Fibroblast of skin of left quadriceps (primary cell): ENCODE data around the gene ZNF366.

Experiments used
- DNase-seq, 2 experiments: peaks; one replicate each; pipeline ENCODE4 v3.0.0-alpha.2; 2013; ENCODE audit warnings: low read depth in 2 of 2

Gene ZNF366, protein sequence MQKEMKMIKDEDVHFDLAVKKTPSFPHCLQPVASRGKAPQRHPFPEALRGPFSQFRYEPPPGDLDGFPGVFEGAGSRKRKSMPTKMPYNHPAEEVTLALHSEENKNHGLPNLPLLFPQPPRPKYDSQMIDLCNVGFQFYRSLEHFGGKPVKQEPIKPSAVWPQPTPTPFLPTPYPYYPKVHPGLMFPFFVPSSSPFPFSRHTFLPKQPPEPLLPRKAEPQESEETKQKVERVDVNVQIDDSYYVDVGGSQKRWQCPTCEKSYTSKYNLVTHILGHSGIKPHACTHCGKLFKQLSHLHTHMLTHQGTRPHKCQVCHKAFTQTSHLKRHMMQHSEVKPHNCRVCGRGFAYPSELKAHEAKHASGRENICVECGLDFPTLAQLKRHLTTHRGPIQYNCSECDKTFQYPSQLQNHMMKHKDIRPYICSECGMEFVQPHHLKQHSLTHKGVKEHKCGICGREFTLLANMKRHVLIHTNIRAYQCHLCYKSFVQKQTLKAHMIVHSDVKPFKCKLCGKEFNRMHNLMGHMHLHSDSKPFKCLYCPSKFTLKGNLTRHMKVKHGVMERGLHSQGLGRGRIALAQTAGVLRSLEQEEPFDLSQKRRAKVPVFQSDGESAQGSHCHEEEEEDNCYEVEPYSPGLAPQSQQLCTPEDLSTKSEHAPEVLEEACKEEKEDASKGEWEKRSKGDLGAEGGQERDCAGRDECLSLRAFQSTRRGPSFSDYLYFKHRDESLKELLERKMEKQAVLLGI

DNA sequence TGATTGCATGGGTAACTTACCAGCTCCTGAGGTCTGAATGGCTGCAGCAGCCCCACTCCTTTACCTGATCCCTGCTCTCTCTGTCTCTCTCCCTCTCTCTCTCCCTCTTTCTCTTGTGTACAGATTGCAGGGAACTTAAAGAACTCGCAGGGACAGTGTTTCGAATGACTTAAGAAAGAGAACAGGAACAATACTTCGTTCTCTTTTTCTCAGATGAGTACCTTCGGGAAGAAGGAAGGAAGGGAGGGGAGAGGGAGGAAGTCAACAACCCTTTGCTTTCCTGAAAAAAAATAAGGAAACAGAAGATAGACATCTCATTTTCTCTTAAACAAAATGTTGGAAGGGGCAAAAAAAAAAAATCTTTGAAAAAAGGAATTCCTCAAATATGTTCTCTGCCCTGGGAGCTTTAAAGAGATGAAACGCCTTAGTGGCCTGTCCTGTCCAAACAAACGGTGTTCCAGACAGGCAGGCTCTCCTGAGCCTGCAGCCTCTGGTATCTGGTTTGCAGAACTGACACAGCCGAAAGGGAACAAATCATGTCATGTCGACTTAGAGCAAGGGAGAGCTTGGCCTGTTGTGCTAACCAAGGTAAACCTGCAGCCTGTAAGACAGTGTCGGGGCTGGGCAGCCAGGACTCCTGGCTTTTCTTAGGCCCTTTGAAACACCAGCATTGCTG is at the start of gene ZNF366:
ZNF366 (minus strand) TSS at position 180 of the 676 bp plus-strand sequence. CDS start 45,914 bp downstream, outside the sequence.
- no peak for DNase-seq

DNA sequence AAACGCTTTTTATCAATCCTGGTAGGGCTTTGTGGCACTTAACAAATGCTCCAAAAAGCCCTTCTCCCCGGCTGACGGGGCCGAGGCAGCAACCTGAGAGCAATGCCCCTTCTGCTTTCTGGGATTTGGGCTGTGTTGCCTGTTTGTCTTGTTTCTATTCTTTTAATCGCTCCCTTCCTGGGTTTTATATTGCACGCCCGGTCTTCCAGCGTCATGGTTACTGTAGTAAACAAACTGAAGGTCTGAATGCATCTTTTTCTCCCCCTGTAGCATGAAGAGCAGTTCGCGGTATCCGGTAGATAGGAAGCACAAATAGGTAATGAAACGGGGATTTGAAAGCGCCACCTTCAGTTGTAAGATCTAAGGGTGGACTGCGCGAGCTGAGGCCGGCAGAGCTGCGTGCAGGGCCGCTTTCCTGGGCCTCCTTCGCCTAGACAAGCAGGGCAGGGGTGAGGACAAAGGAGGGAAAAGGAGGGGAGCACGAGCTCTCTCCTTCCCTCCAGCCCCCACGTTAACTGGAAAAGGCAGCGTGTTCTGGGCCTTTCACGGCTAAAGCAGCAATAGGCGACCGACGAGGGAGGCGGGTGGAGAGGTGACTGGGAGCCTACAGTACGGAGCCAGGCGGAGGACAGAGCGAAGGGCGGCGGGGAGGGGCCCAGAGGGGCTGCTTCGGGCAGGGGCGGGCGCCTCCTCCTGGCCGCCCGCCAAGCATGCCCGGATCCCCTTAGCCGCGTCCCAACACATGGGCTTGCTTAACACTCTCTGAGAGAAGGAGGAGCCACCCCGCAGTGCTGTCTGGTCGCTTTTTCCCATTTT is 49.3 kb upstream of the ZNF366 start:
- peak; percentile 57 to 65 for DNase-seq

DNA sequence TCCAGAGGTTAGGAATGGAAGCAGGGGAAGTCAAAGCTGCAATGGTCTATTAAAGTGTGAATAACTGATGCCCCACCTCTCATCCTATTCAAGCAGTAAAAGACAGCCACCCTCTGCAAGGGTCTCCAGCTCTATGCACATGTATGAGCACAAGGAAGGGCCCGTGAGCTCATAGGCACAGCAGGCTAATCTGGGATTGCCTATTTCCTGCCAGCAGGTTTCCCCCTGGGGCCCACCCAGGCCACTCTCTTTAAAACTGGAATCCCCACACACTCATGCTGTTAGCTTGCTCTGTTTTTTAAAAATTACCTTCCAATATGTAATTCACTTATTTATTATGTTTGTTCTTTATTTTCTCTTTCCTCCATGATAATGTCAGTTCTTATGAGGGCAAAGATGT is 48.7 kb upstream of the ZNF366 start:
- no peak for DNase-seq

DNA sequence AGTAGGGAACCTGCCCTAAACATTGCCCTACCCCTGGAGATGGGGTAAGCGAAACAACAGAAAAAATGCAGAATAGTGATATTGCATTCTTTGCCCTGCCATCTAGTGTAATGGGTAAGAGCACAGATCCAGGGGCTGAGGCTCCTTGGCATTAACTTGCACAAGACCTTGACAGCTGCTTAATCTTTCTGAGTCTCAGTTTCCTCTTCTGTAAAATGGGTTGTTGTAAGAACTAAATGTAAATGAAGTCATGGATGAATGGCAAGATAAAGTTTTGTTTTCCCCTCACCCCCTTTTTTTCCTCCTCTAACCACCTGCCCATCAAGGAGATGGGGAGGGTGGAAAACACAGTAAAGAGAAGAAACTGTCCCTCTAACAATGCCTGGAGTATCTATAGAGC is 47.7 kb upstream of the ZNF366 start:
- no peak for DNase-seq

DNA sequence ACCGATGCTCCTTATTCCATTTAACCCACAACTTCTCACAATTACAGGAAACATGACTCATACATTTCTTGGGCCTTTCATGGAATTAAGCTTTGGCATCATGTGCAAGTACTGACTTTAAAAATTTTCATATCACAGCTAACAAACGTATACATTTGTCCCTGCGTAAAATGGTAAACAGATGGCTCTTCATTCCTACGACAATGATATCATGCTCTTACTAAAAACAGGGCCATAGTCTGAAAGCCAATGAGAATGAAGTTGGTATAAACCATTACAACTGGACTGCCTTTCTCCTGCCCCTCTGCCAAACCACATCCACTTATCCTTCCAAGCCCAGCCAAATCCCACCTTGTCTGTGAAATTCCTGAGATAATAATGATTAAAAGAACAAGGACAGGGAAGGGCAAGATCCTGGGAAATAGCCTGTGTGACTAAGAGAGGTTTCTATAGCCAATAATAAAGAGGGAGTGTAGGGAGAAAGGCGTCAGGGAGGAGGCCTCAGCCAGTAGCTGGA is 44.9 kb upstream of the ZNF366 start:
- DNase-seq = peak; percentile 88

DNA sequence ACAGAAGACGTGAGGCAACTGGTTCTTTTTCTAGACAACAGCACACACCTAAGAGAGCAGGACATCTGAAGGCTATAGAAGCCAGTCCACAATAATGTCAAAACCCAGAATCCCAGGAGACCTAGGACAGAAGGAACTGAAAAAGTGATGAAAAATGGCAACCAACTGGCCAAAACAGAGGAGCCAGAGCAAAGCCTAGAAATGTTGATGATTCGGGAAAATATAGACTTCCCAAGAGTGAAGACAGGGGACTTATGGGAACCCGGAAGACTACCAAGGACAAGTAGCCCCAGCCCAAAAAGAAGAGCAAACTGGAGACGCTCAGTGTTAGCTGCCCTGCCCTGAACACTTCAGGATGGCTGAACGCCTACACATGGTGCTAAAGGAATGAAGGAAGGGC is 43.4 kb upstream of the ZNF366 start:
- DNase-seq = no peak

DNA sequence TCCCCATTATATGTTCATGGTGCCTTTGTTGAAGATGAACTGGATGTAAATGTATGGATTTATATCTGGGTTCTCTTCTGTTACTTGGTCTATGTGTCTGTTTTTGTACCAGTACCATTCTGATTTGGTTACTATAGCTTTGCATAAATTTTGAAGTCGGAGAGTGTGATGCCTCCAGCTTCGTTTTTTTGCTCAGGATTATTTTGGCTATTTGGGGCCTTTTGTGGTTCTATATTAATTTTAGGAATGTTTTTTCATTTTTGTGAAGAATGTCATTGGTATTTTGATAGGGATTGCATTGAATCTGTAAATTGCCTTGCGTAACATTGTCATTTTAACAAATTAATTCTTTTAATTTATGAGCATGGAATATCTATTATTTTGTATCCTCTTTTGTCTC is 36.6 kb upstream of the ZNF366 start:
- DNase-seq = no peak

DNA sequence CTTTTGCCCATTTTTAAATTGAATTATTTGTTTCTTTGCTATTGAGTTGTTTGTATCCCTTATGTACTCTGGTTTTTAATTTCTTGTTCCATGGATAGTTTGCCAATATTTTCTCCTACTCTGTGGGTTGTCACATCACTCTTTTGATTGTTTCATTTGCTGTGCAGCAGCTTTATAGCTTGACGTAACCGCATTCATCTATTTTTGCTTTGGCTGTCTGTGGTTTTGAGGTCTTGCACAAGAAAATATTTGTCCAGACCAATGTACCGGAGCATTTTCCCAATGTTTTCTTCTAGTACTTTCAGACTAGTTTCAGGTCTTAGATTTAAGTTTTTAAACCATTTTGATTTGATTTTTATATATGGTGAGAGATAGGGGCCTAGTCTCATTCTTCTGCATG is 36.2 kb upstream of the ZNF366 start:
- DNase-seq = peak; percentile 67 to 70

DNA sequence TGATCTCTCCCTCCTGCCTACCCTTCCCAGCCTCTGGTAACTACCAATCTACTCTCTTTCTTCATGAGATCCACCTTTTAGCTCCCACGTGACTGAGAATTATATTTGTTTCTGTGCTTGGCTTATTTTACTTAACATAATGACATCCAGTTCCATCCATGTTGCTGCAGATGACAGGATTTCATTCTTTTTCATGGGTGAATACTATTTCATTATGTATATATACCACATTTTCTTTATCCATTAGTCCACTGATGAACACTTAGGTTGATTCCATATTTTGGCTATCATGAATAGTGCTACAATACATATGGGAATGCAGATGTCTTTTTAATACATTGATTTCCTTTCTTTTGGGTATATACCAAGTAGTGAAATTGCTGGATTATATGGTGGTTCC is 35.5 kb upstream of the ZNF366 start:
- DNase-seq = no peak

DNA sequence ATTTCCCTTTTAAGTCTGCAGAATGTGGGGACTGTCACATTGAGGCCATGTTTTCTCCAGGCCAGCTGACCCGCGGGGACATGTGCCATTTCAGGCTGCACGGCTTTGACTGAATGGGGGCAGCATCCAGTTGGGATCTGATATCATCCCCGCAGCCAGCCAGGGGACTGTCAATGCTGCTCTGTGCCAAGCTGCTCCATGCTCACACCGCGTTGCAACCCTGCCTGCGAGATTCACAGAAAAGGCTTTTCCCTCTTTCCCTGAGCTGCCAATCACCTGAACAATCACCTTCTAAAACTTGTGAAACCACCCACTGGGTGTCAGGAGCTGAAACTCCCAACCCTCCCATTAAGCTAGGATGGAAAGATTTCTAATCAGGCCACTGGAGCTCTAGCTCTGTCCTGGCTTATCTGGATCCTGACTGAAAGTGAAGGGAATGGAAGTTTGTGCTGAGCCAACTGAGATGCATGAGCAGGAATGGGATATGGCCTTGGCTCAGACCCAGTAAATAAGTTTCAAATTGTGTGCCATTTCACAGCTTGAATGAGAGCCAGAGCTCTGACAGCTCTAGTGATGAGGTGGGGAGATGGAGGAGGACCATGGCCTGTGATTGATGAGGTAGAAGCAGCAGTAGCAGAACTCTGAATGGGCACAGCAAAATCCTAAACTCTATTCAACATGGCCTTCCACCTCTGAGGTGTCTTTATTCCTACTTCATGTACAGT is 34.5 kb upstream of the ZNF366 start:
- no peak for DNase-seq

DNA sequence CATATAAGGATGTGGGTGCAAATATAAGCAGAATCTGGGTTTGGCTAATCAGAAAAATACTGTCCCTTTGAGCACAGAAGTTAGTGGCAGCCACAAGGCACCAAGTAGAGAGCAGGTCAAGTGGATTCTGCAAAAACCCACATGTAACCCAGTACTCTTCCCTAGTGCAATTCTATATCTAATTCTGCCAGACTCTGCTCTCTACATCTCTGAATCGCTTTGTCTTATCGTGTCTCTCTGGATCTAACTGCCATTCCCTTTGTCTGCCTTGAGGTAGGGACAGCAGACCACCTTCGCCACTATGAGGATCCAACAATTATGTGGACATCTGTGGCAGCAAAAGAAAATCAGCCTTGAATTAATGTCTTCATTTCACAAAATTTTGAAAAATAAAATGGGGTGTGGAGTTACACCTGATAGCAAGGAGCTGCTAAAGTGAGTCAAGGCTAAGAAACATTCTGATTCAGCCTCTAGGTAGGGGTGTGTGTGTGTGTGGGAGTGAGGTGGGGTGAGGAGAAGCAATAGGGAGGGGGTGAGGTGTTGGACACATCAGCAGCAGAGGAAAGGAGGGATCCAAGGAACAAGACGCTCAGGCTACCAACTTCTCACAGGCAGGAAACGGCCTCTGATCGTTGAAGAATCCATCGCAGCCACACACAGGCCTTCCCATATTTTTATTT is 33.7 kb upstream of the ZNF366 start:
- DNase-seq = no peak

DNA sequence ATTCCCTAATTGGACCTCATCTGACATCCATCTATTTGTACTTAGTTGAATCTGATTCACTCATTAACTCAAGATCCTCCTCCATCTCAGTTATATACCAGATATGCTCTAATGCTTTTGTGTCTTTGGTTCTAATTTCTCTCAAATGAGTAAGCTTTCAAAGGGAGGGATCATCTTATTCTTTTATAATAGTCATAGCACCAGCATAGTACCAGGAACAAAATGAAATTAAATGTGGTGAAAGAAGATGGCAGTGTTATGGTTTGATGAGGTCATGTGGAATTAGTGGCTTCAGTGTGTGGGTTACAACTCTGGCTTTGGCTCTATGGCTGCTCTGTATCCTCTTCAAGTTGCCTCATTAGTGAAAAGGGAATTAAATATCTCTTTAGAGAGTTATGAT is 32.5 kb upstream of the ZNF366 start:
- no peak for DNase-seq

DNA sequence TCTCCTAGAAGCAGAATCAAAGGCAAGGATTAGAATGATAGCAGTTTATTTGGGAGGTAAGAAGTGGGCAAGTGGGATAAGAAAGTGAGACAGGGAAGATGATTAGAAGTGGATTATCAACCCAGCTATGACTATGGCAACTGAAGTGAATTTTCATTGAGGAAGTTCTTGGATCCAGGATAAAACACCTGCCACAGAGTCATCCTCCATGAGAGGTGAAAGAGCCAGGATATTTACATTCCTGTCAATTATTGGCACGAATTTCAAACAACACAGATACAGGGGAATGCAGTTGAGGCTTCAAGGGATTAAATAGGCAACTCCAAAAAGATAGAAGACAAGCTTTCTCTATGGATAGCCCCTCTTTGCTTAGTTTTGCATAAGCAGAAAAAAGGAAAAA is 31.8 kb upstream of the ZNF366 start:
- no peak for DNase-seq

DNA sequence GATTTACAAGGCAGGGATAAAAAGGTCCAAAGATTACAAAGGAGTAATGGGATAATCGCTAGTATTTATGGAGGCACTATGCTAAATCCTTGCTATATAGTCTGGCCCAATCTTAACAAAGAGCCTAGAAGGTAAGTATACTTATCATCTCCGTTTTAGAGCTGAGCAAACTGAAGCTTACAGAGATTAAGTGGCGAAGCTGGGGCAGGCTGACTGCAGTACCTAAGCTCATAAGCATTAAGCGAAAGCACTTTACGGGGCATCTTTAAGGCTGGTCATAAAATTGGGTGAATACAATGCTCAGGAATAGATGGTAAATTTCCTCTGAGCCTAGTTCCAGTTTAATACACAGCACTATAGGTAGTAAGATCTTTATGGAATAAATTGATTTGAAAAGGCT is 30.0 kb upstream of the ZNF366 start:
- DNase-seq = no peak

DNA sequence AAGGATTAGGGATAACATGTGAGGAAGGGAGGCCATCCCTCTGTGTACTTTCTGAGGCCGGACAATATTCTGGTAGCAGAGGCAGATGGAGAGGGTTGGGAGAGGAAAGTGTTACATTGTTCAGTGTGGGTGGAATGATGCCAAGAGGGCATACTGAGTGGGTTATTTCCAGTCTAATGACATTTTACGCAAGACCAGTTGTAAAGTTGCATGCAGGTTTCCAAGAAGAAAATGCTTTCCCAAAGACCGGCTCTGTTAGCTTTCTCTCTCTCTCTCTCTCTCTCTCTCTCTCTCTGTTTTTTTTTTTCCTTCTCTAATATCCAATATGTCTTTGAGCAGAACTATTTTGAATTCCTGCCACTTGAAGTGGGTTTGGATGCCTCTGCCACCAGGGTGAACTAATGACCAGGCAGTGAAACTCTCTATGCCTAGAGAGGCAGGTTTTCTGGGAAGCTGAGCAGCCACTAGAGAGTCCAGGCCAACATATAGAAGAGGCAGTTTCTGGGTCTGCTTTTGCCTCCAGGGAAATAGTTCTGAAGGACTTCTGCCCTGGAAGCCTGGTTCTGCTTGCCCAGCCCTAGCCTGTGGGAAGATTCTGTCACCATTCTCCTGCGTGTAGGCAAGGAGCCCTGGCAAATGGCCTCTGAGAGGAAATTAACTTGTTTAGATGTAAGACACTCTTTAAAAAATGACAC is 24.4 kb upstream of the ZNF366 start:
- no peak for DNase-seq

DNA sequence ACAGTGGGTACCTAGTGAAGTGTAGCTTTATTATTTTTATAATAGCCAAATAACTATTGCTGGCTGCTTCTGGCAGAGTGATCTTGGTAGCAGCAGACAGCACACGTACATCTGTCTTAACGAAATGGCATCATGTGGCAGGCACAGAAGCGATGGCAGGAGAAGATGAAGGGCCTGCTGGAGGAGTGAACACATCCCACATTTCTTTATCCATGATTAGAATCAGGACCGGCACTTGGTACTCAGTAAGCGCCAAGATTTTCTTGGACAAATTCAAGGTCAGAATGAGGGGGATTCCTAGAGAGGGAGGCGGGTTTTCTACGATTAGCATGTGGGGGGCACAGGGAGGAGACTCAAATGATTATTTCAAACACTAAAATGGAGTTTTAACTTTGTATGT is 23.0 kb upstream of the ZNF366 start:
- no peak for DNase-seq

DNA sequence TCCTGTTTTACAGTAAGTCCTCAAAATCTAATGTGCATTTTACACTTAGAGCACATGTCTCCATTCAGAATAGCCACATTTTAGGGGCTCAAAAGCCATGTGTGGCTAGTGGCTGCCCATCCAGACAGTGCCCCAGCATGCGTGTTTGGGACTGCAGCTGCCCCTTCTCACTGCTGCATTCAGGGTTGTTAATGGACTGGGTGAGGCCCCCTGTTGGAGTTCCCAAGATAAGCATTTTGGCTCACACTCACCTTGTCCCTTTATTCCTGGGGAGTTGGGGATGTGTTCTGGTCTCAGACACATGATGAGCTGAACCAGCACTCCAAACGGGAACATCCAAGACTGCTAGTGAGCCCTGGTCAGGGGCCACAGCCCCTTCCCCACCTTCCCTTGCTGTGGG is 22.2 kb upstream of the ZNF366 start:
- DNase-seq = no peak

DNA sequence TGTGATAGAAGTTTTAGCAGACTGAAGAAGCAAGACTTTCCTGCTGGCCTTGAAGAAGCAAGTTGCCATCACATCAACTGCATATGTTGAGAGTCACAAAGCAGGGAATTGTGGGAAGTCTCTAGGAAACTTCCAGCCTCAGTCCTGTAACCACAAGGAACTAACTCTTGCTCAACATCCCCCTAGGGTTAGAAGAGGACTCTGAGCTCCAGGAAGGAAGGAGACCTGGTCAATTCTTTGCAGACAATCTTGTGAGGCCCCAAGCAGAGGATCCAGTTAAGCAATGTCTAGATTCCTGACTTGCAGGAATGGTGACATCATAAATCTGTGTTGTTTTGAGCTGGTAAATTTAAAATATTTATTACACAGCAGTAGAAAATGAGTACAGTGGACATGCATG is 18.6 kb upstream of the ZNF366 start:
- DNase-seq = peak; percentile 69 to 72

DNA sequence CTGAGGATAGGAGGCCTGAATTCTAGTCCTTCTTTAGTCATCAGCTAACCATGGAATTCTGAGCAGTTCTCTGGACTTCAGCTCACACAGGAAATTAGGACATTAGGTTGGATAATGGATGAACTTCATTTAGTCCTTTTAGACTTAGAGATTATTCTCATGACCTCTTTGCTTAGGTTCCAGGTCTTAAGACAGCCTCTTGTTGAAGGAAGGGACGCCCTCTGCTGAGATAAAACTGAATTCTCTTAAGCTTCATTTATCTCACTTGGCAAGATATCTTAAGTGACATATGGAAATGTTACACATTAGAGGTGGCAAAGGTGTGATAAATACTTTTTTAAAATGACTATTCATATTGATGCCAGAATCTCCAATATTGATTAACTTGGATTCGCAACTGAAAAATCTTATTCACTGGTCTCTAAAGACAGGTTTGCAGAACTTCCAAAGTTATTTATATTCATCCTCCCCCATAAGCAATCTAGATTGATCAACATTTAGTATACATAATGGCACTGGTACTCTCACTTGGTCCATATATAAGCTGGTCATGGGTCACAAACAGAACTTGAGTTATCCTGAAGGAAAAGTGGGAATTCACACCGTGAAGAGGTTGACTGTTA is 16.9 kb upstream of the ZNF366 start:
- peak in 1 of 2 experiments; percentile 48 for DNase-seq
